GM12892 (cell line): ENCODE results near the gene LRRFIP1.

ENCODE experiments used
- POLR2A ChIP-seq: IDR thresholded peaks from 2 replicates; pipeline ENCODE4 v1.6.1; 2011; ENCODE audit warnings: low read depth, low read length, control low read depth
- POLR2AphosphoS5 ChIP-seq: IDR thresholded peaks from 2 replicates; pipeline ENCODE4 v1.6.1; 2011; ENCODE audit warnings: low read depth, low read length, control low read depth
- TAF1 ChIP-seq: IDR thresholded peaks from 2 replicates; pipeline ENCODE4 v1.6.1; 2011; ENCODE audit warnings: low read depth, mild to moderate bottlenecking, control low read depth, low read length, borderline replicate concordance

DNA sequence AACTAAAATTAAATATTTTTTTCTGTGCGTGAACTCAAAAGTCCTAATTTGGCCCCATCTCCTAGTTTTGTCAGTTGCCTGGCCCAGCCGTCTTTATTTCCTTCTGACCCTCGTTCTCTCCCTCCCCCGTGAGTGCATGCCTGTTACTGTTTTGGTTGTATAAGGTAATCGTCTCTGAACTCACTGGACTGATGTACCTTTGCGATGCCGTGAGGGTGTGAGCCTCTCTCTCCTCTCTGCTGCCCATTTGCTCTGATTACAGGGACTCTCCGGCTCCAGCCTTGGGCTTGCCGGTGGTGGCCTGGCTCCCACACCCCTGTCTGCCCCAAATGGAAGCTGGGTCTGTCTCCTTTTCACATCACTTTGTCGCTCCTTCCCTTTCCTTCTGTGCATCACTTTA lies 104.7 kb downstream of the LRRFIP1 start:
- no peak for TF ChIP-seq POLR2A
- TF ChIP-seq POLR2AphosphoS5 = no peak
- no peak for TF ChIP-seq TAF1
